Measurements from ENCODE around the gene SEMA3F.

The SEMA3F gene

DNA sequence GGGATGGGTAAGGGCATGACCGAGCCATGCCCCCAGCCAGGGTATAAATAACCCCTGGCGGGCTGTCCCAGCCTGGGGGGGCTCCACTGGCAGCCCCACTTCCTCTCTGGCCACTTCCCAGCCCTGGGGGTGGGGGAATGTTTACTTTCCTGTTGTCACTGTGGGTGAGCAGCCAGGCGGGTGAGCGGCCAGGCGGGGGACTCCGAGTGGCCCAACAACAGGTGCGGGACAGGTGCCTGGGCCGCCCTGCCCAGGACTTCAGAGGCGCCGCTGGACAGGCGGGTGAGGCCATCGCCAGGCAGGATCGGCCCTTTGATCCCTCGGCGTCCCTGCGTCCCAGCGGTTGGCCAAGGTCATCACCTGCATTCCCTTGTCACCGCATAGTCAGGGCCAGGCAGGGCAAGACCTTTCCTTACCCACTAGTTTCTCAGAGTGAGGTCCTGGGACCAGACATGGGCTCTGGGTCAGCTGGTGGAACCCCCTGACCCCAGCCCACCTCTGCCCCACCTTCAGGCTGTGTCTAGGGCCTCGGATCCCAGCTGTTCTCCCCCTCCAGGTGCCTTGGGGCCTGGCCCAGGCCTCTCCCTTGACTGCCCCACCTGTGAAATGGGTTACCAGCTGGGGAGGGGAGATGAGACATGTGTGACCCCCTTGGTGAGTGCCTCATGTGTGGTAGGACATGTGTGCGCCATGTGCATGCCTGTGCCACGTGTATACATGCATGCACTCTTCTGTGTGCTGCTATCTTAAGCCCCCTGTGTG is 16.6 kb downstream of the SEMA3F start:
- no peak for DNase-seq

DNA sequence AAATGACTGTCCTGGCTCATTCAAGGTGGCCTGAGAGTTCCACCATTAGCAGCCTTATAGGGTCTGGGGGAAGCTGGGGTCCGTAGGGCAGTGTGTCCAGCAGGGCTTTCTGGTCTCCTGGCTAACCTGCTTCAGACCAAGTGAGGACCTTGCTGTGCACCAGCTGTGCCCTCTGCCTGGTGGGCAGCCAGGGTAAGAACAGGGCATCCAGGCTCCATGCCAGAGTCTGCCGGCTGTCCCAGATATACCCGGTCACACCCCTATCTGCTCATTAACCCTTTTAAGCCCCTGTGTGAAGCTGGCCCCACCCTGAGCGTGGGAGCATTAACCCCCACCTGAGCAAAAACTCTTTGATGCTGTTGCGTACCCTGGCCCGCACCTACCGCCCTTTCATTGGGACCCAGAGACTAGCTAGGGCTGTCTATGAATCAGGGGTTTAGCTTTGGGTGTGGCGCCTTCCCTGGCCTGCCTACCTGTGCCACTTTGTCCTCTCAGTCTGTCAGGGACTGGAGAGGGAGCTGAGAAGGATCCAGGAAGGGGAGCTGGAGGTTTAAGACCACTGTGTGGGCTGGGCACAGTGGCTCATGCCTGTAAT is 17.6 kb downstream of the SEMA3F start:
- DNase-seq = no peak

DNA sequence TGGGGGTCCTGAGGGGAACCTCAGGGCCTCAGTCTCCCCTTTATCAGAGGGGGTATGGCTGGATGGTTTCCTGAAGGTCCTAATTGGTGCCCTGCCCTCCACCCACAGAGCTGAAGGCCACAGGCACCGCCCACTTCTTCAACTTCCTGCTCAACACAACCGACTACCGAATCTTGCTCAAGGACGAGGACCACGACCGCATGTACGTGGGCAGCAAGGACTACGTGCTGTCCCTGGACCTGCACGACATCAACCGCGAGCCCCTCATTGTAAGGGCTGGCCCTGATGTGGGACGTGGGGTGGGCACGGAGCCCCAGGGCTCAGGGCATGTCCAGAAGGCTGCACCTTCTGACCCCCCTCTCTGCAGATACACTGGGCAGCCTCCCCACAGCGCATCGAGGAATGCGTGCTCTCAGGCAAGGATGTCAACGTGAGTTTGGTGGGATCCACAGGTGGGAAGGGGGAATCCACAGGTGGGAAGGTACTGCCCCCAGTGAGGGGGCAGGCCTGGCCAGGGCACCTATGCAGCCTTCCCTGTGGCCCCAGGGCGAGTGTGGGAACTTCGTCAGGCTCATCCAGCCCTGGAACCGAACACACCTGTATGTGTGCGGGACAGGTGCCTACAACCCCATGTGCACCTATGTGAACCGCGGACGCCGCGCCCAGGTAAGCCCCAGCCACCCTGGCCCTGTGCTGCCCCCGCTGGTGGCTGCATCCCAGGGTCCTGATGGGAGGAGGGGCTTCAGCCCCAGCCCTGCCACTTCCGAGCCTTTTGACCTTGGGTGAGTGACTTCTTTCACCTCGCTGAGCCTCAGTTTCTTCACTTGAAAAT is 18.8 kb downstream of the SEMA3F start:
- DNase-seq = no peak

DNA sequence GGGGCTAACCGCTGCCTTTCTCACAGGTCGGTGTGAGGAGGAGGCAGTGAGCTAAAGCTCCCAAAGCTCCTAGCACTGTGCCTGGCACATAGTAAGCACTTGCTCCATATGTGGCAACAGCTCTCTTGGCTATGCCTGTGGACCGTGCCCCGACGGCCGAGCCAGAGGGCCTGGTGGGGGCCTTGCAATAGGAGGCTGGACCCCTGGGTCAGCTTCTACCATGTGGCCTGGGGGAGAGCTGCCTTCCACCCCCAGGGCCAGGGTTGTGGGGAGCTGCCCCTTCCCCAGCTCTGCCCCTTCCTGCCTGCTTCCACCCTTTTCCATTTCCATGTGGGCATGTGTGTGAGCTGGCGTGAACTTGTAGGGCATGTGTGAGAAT is 19.4 kb downstream of the SEMA3F start:
- DNase-seq = no peak

DNA sequence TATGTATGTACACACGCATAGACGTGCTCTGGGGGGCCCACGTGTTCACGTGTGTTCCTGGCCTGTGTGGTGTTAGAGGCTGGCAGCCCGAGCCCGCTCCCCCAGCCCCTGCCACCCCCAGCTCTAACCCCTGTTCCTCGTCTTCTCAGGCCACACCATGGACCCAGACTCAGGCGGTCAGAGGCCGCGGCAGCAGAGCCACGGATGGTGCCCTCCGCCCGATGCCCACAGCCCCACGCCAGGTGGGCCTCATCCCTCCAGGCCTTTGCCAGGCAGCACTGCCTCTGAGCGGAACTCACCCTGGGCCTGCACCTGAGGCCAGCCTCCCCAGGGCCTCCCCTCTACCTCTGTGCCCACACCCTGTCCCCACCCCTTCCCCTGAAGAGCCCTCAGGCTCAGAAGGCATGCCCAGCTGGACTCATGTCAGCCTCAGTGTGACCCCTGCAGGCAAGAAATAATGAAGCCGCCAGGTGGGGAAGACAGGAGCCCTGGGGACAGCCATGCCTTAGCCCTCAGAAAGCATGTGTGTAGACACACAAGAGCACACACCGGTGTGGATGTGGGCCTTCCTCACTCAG is 19.9 kb downstream of the SEMA3F start:
- no peak for DNase-seq

DNA sequence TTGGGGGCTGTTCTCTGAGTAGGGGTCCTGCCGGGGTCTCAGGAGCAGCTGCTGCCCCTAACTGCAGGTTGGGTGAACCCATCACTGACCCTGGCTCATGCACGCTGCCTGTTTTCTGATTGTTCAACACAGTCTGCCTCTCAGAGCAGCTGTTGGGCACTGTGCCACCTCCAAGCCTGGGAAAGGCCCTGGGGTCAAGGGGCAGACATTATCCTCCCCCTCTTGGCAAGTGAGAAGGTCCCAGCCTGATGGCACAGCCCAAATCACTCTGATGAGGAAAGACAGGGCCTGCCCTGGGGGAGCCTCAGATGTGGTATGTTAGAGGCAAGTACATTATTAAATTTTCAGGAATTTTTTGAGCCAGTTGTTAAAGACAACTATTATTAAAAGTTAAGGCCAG is 22.2 kb downstream of the SEMA3F start:
- no peak for DNase-seq

DNA sequence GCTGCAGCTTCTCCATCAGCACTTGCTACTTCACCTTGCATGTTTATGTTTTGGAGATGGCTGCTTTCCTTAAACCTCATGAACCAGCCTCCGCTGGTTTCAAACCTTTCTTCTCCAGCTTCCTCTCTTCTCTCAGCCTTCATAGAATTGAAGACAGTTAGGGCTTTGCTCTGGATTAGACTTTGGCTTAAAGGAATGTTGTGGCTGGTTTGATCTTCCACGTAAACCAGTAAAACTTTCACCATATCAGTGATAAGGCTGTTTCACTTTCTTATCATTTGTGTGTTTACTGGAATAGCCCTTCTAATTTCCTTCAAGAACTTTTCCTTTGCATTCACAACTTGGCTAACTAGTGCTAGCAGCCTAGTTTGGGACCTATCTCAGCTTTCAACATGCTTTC is 24.6 kb downstream of the SEMA3F start:
- DNase-seq = no peak

DNA sequence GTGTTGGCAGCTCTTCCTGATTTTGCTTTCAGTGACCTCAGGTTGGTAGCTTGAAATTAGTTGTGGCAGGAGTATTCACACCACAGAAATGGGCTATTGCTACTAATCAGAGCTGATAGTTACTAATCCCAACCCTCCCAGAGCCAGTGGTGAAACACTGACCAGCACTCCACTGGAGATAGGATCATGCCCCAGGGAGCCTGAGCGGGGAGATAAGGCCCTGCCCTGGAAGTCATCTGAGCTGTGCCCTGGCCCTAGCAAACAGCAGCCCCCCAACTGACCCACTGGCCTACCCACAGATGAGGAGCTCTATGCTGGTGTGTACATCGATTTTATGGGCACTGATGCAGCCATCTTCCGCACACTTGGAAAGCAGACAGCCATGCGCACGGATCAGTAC is 26.9 kb downstream of the SEMA3F start:
- no peak for DNase-seq

DNA sequence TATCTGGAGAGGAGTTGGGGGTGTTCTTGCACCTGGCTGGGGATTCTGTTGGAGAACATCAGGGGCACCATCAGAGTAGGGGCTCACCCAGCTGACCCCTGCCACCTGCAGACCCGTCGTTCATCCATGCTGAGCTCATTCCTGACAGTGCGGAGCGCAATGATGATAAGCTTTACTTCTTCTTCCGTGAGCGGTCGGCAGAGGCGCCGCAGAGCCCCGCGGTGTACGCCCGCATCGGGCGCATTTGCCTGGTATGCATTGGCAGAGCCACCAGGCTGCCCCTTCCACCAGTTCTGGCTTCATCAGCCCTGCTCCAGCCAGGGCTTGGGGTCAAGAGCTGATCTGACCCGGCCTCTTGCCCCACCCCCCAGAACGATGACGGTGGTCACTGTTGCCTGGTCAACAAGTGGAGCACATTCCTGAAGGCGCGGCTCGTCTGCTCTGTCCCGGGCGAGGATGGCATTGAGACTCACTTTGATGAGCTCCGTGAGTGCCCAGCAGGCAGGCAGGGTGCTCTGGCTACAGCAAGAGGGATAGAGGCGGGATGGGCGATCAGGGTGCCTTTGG is 27.5 kb downstream of the SEMA3F start:
- DNase-seq = no peak

DNA sequence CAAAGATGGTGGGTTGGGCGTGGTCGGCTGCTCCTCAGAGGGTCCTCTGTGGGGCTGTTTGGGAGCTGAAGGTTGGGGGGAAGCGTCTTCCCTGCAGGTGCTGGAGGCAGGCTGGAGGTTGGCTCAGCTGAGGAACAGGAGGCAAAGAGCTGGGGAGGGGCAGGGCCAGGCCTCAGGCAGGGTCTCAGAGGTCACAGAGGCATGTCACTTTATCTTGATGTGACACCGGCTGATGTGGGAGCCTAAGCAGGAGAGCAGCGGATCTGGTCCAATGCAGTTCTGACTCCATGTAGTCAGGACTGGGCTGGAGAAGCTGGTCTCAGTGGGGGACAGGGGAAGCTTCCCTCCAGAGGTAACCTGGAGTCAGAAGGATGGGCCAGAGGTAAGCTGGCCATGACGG is 28.6 kb downstream of the SEMA3F start:
- no peak for DNase-seq

DNA sequence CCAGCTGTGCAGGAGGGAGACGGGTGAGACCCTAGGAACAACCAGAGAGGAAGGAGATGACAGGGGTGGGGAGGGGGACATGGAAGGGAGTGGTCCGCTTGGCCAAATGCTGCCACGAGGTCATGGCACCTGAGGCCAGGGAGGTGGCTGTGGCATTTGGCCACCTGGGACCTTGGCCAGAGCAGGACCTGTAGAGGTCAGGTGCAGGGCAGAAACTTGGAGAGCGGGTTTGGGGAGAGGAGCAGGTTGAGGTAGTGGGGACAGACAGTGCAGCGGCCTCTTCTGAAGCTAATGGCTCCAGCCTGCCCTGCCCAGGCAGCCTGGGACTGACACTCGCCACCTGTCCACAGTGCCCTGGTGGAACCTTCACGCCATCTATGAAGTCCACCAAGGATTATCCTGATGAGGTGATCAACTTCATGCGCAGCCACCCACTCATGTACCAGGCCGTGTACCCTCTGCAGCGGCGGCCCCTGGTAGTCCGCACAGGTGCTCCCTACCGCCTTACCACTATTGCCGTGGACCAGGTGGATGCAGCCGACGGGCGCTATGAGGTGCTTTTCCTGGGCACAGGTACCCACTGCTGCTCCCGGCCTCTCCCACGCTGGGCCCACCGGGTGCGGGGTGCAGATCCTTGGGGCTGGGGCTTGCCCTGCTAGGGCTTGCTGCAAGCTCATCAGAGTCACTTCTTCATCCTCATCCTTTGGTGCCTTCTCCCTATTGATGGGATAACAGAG is 29.3 kb downstream of the SEMA3F start:
- DNase-seq = no peak

DNA sequence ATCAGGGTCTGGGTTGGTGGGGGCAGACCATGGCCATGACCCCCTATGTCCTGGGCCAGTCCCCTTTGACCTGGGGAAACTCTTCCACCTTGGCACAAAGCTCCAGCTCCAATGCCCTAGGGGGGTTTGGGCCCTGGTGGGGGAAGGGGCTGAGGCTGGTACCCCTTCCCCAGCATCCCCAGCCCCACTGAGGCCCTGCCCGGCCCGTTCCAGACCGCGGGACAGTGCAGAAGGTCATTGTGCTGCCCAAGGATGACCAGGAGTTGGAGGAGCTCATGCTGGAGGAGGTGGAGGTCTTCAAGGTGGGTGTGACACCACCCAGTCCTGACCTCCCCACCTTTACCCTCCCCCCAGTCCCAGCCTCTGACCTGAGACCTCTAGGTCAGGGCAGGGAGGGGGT is 30.1 kb downstream of the SEMA3F start:
- no peak for DNase-seq

DNA sequence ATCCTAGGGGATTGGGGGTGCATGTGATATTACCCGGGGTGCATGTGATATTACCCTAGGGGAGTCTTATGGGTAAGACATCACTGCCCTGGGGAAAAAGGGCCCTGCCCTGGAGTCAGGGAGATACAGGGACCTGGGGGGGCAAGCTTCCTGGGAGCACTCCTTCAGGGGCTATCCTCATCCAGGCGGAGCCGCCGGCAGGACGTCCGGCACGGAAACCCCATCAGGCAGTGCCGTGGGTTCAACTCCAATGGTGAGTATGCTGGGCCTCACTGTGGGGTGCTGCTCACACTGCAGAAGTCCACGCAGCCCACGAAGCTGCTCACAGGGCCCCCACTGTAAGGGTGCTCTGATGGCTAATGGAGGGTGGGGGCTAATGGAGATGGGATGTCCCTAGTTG is 31.0 kb downstream of the SEMA3F start:
- DNase-seq = no peak

DNA sequence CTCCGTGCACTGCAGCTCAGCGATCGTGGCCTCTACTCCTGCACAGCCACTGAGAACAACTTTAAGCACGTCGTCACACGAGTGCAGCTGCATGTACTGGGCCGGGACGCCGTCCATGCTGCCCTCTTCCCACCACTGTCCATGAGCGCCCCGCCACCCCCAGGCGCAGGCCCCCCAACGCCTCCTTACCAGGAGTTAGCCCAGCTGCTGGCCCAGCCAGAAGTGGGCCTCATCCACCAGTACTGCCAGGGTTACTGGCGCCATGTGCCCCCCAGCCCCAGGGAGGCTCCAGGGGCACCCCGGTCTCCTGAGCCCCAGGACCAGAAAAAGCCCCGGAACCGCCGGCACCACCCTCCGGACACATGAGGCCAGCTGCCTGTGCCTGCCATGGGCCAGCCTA is 32.6 kb downstream of the SEMA3F start:
- DNase-seq = no peak

DNA sequence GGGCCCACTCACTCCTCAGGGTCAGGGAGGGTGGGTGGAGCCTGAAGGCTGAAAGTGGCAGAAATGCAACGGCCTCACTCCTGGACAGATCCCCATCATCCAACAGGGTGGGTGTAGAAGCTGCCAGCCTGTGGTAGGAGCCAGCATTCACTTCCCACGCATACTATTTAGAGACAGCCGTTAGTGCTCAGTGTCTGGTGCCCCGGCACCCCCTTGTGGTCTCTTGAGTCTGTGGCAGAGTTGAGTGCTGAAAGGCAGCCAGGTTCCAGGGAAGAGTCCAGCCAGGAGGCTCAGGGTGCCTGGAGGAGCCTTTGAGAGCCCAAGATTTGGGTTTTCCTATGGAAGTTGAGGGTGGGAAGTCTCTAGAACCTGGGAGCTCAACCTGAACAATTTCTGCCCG is 34.1 kb downstream of the SEMA3F start:
- peak; percentile 61 to 76 for DNase-seq

DNA sequence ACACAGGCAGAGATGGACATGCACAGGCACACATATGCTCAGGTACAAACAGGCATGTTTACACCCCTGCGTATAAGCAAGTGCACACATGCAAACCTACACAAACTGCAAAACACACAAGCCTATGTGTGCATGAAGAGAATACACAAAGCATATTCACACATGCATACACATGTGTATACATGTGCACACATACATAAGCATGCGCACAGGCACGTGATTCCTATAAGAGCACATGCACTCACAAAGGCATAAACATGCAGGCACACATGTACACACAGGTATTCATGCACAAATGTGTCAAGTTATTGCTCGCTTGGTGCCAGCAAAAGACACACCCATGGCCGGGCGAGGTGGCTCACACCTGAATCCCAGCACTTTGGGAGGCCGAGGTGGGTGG is 34.9 kb downstream of the SEMA3F start:
- no peak for DNase-seq

DNA sequence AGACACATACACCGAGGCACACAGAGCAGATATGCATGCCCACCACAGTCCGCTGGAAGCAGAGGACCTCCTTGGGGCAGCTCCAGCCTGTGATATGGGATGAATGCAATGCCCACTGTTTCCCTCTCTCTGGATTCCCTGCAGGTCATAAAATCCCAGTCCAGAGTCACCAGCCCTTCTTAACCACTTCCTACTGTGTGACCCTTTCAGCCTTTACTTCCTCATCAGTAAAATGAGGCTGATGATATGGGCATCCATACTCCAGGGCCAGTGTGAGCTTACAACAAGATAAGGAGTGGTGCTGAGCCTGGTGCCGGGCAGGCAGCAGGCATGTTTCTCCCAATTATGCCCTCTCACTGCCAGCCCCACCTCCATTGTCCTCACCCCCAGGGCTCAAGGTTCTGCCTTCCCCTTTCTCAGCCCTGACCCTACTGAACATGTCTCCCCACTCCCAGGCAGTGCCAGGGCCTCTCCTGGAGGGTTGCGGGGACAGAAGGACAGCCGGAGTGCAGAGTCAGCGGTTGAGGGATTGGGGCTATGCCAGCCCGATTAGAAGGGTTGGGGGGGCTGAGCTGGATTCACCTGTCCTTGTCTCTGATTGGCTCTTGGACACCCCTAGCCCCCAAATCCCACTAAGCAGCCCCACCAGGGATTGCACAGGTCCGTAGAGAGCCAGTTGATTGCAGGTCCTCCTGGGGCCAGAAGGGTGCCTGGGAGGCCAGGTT is 36.0 kb downstream of the SEMA3F start, which contains the start of gene GNAT1:
Gene GNAT1, plus strand, starts transcription at position 675 of the 725 bp plus-strand sequence. CDS start 116 bp downstream, outside the sequence.
- DNase-seq = no peak

DNA sequence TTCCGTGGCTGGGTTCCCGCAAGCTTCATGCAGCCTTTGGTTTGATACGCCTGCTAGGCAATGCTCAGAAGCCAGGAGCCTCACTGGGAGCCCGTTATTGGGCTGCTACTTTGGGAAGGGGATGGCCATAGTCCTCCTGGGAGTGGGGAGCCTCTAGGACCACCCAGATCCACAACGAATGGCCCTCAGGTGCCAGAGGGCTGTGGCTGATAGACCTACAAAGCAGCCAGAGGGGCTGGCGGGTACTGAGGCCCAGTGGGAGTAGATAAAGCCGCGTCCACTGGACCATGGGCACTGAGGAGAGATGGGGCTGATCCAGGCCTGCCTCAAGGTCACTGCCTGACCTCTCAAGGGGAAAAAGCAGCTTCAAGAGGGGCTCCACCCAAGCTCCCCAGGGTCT is 37.0 kb downstream of the SEMA3F start:
- DNase-seq = no peak

DNA sequence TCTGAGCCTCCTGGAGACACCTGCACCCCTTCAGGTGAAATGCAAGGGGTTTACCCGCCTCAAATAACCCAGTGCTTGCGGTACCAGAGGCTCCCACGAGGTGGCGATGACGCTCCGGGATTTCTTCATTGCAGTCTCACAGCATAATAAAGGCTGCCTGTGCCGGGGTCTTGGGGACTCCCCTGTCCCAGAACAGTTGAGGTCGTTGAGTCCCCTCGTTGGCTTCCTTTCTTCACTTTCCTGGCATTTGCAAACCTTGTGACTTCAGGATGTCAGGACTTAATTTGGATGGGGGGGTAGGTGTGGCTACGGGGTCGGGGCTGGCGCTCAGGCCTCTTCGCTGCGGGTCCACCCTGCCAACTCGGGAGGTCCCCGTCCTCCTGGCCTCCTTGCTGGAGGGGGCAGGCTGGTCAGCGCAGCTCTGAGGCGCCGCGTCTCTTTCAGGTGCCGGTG is 37.6 kb downstream of the SEMA3F start:
- DNase-seq = peak; percentile 52 to 82

DNA sequence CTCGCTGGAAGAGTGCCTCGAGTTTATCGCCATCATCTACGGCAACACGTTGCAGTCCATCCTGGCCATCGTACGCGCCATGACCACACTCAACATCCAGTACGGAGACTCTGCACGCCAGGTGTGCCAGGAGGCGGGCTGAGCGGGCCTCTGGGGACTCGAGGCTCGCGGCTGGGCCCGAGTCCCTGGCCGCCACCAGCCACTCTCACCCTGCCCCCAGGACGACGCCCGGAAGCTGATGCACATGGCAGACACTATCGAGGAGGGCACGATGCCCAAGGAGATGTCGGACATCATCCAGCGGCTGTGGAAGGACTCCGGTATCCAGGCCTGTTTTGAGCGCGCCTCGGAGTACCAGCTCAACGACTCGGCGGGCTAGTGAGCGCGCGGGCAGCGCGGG is 38.2 kb downstream of the SEMA3F start:
- peak in 1 of 2 experiments; percentile 64 for DNase-seq

DNA sequence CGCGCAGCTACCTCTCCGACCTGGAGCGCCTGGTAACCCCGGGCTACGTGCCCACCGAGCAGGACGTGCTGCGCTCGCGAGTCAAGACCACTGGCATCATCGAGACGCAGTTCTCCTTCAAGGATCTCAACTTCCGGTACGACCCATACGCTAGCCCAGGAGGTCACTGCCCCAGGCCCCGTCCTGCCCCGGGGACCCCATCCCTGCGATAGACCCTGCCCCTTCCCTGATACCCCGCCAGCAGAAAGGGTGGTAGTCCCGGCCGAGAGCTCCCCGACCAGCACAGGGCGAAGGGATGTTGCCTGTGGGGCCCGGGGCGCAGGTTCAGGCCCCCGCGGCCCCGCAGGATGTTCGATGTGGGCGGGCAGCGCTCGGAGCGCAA is 38.6 kb downstream of the SEMA3F start:
- DNase-seq = no peak

Measured in NCI-H526 (cell line).